Measurements from ENCODE around the gene SGSM2. TPM values are rescaled to one million over a fixed set of nuclear protein-coding genes. Genes with fewer than 3 reads are reported as not detected.
A peak's percentile ranks its signal among the peaks of the same experiment; 100 is the strongest.

Gene SGSM2
- total and polyA plus RNA-seq, 12 donors = 16.3 to 393 (median 52.9) TPM

GRCh38 chr17:2374549-2375285, 37.4 kb downstream of the SGSM2 start:
- Histone ChIP-seq H3K9me3 (replicated peaks in 1 of 3) (no peaks in the 10 kb centered on the region), H3K4me3 (no peak overlapping the region), H3K4me1 (replicated peaks in 1 of 2) (no peaks in the 10 kb centered on the region), H3K27me3 (no peaks in the 10 kb centered on the region), H3K36me3 (replicated peaks in 1 of 2) (peaks cover 0 to 32% of the 10 kb centered on the region in 2 donors), H3K27ac (no peak overlapping the region)
- intact Hi-C loops (cut with DNase I) = no loop called here
- TF ChIP-seq POLR2A (IDR thresholded peaks at IDR 0.05) (no peak), CTCF (IDR thresholded peaks at IDR 0.05) (no peak)
- no peak for DNase-seq
- WGBS, 4 donors = 84 to 90% (median 86%) methylated on average over 10 to 11 of the region's 11 CpGs

GRCh38 chr17:2375406-2375805, 38.1 kb downstream of the SGSM2 start:
- peak in 1 of 7 donors; percentile 14 for DNase-seq
- Histone ChIP-seq H3K4me1 (replicated peaks in 1 of 2) (no peaks in the 10 kb centered on the region), H3K4me3 (no peak overlapping the region), H3K36me3 (replicated peaks in 1 of 2) (peaks cover 0 to 32% of the 10 kb centered on the region in 2 donors), H3K27me3 (no peaks in the 10 kb centered on the region), H3K27ac (no peak overlapping the region), H3K9me3 (replicated peaks in 1 of 3) (no peaks in the 10 kb centered on the region)
- intact Hi-C loops (cut with DNase I) = no loop called here
- TF ChIP-seq POLR2A (IDR thresholded peaks at IDR 0.05) = no peak
- TF ChIP-seq CTCF (IDR thresholded peaks at IDR 0.05) = no peak
- 90 to 94% (median 93%) methylated on average over 12 to 19 of the region's 19 CpGs; no CpG with 5 or more reads in 1 of the 4 donors for WGBS, 4 donors

- Histone ChIP-seq H3K9me3 (replicated peaks in 1 of 3) (no peaks in the 10 kb centered on the region), H3K4me3 (no peak overlapping the region), H3K4me1 (replicated peaks in 1 of 2) (no peaks in the 10 kb centered on the region), H3K27me3 (no peaks in the 10 kb centered on the region), H3K36me3 (replicated peaks in 1 of 2) (peaks cover 0 to 32% of the 10 kb centered on the region in 2 donors), H3K27ac (no peak overlapping the region)
- WGBS, 4 donors = 92 to 95% (median 94%) methylated on average over 6 to 14 of the region's 14 CpGs
- intact Hi-C loops (cut with DNase I) = no loop called here
- TF ChIP-seq CTCF (IDR thresholded peaks at IDR 0.05) (no peak), POLR2A (IDR thresholded peaks at IDR 0.05) (no peak)
- DNase-seq = no peak
Measured at GRCh38 chr17:2376107-2376506, 38.8 kb downstream of the SGSM2 start.

- 92 to 97% (median 95%) methylated on average over 5 to 10 of the region's 10 CpGs for WGBS, 4 donors
- H3K4me3 ChIP-seq = no peak overlapping the region
- H3K36me3 ChIP-seq (replicated peaks in 1 of 2) = peaks cover 0 to 32% of the 10 kb centered on the region in 2 donors
- no peaks in the 10 kb centered on the region for H3K9me3 ChIP-seq (replicated peaks in 1 of 3)
- no peak for TF ChIP-seq CTCF (IDR thresholded peaks at IDR 0.05)
- no peak for TF ChIP-seq POLR2A (IDR thresholded peaks at IDR 0.05)
- no peak overlapping the region for H3K27ac ChIP-seq
- peaks cover 0 to 4% of the 10 kb centered on the region in 2 donors for H3K4me1 ChIP-seq (replicated peaks in 1 of 2)
- no peak for DNase-seq
- H3K27me3 ChIP-seq = no peaks in the 10 kb centered on the region
- intact Hi-C loops (cut with DNase I) = no loop called here
Measured at GRCh38 chr17:2377659-2378058, 40.4 kb downstream of the SGSM2 start.

Data from adrenal gland (tissue), 12 donors.